Measurements from ENCODE around the gene XPOT.
"Not testable (repeated sequence)": the region's sequence is repeated elsewhere in the genome, so short reads cannot be mapped to it uniquely, and the experiment has no call there.

XPOT gene, protein sequence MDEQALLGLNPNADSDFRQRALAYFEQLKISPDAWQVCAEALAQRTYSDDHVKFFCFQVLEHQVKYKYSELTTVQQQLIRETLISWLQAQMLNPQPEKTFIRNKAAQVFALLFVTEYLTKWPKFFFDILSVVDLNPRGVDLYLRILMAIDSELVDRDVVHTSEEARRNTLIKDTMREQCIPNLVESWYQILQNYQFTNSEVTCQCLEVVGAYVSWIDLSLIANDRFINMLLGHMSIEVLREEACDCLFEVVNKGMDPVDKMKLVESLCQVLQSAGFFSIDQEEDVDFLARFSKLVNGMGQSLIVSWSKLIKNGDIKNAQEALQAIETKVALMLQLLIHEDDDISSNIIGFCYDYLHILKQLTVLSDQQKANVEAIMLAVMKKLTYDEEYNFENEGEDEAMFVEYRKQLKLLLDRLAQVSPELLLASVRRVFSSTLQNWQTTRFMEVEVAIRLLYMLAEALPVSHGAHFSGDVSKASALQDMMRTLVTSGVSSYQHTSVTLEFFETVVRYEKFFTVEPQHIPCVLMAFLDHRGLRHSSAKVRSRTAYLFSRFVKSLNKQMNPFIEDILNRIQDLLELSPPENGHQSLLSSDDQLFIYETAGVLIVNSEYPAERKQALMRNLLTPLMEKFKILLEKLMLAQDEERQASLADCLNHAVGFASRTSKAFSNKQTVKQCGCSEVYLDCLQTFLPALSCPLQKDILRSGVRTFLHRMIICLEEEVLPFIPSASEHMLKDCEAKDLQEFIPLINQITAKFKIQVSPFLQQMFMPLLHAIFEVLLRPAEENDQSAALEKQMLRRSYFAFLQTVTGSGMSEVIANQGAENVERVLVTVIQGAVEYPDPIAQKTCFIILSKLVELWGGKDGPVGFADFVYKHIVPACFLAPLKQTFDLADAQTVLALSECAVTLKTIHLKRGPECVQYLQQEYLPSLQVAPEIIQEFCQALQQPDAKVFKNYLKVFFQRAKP

DNA sequence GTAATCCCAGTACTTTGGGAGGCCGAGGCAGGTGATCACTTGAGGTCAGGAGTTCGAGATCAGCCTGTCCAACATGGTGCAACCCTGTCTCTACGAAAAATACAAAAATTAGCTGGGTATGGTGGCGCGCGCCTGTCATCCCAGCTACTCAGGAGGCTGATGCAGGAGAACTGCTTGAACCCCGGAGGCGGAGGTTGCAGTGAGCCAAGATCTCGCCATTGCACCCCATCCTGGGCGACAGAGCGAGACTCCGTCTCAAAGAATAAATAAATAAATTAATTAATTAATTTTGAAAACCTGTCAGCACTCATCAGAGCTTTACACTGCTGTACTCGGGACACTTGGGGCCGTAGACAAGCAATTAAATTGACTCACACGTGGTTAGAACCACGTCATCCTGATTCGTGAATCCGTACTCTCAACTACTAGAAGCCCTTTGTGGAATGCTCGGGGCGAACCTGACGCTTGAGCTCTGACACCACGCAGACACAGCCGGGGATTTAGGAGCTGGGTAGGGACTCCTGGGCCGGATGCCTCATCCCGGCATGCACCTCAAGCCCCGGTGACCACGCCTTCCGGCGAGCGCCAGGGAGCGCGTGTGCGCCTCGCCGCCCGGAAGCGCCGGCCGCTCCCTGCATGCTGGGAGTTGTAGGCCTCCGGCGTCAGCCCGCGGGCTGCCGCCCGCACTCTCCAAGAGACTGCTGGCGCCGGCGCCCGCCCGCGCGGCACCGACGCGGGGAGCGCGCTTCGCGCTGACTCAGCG, at the start of gene XPOT:
XPOT (plus strand) TSS at position 686 of the 763 bp plus-strand sequence. CDS start 5,644 bp downstream, outside the sequence.
- peak; percentile 71 to 80 for DNase-seq (ENCODE audit: low read depth in 2 of 2, low spot score in 1 of 2)

DNA sequence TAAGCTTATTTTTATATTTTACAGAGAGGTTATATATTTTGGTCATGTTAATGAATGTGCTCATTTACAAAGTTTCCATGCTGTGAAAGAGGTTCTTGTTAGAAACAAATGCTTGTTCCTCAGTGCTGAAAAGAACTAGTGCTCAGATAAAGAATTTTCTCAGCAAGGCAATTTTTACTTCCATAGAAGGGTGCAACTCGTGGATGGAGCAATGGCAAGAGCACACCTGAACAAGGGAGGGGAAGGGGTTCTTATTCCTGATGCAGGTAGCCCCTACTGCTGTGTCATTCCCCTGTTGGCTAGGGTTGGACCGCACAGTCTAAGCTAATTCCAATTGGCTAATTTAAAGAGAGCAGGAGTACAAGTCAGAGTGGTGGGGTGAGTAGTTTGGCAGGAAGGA, 48.0 kb upstream of the XPOT start:
- not testable (repeated sequence) for DNase-seq (ENCODE audit: low read depth in 2 of 2, low spot score in 1 of 2)

DNA sequence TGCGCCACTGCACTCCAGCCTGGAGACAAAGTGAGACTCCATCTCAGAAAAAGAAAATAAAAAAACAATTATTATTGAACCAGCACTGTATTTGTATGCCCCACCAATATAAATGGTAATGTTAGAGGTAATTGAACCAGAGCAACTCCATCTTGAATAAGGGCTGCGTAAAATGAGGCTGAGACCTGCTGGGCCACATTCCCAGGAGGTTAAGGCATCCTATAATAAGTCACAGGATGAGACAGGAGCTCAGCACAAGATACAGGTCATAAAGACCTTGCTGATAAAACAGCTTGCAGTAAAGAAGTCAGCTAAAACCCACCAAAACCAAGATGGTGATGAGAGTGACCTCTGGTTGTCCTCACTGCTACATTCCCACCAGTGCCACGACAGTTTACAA, 43.0 kb upstream of the XPOT start:
- not testable (repeated sequence) for DNase-seq (ENCODE audit: low read depth in 2 of 2, low spot score in 1 of 2)

DNA sequence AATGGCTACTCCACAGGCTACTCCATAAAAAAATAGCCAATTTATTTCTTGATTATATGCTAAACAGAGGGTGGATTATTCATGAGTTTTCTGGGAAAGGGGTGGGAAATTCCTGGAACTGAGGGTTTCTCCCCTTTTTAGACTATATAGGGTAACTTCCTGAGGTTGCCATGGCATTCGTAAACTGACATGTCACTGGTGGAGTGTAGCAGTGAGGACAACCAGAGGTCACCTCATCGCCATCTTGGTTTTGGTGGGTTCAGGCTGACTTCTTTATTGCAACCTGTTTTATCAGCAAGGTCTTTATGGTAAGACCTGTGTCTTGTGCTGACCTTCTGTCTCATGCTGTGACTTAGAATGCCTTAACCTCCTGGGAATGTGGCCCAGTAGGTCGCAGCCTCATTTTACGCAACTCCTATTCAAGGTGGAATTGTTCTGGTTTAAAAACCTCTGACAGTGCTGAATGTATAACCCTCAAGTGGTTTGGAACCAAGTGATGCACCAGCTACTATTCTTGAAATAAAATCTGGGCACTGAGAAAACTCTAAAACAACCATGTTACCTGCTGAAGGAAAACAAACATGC, 41.4 kb upstream of the XPOT start:
- DNase-seq (ENCODE audit: low read depth in 2 of 2, low spot score in 1 of 2), result no peak

DNA sequence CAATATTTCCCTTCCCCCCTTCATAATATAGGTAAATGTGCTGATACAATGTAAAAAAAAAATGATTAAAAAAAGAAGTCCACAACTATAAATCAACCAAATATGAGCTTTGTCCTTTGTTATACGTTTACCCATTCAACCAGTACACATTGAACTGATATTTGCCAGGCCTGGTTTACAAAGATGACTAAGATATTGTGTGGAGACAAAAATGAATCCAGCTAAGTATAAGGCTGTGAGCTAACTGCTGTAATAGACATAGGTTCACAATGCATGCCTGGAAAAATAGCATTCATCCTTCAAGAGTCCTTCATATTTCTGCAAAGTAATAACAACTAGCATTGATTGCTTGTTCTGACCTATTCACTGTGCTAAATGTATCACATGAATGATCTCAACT, 20.5 kb upstream of the XPOT start:
- DNase-seq (ENCODE audit: low read depth in 2 of 2, low spot score in 1 of 2), result no peak

DNA sequence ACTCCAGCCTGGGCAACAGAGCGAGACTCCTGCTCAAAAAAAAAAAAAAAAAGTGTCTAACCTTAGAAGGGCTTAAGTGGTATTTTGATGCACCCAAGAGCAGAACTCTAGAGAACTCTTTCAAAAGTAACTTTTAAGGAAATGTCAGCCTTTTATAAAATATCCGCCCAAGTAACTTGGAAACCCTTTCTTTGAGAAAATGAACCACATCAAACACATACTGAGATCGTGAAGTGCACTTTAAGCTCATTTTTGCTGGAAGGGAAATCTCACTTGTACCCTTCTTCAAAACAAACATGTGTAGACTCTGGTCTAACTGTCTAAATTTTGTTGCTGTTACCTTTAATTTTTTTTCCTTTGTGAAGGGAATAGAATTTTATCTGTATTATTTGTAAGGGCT, 19.2 kb upstream of the XPOT start:
- no peak for DNase-seq (ENCODE audit: low read depth in 2 of 2, low spot score in 1 of 2)

DNA sequence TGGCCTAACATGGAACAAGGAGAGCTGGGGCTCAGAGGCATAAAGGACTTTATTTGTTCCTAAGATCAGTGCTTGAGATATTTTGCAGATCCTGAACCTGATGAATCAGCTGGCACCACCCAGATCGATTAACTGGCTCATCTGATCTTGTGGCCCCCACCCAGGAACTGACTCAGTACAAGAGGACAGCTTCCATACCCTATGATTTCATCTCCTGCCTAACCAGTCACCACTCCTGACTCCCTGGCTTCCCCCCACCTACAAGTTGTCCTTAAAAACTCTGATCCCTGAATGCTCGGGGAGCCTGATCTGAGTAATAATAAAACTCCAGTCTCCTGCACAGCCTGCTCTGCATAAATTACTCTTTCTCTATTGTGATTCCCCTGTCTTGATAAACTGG, 18.7 kb upstream of the XPOT start:
- DNase-seq (ENCODE audit: low read depth in 2 of 2, low spot score in 1 of 2), result no peak

DNA sequence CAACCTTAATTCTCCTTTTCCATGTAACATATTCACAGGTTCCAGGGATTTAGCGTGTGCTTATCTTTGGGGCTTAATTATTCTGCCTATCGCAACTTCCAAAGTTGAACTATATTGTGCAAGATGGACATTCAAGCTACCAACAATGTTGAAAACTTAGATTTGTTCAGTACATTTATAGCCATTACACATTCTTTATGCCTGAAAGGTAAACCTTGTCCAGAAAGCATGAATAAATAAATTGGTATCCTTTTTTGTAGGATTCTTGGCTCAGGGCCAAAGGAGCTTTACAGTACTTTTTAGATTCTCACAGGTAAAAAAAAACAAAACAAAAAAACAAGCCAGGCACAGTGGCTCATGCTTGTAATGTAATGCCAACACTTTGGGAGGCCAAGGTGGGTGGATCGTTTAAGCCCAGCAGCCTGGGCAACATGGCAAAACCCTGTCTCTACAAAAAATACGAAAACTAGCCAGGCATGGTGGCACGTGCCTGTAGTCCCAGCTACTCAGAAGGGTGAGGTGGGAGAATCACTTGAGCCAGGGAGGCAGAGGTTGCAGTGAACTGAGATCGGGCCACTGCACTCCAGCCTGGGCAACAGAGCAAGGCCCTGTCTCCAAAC, 16.9 kb upstream of the XPOT start:
- DNase-seq (ENCODE audit: low read depth in 2 of 2, low spot score in 1 of 2), result no peak

DNA sequence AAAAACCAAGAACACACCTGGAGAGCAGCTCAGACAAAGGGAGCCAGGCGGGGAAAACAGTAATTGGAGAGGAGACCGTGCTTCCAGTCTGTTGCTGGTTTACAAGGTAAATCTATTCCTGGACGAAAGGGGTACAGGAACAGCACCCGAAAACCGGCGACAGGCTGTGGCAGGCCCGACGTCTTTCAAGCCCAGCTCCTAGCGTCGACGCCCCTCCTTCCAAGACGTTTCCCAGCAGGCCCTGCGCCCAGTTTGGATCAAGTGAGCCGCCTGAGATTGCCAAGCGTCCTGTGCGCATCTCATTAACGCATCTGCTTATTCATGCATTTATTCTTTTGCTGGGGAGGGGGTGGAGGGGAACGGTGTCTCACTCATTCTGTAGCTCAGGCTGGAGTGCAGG, 15.0 kb upstream of the XPOT start:
- DNase-seq (ENCODE audit: low read depth in 2 of 2, low spot score in 1 of 2), result no peak

DNA sequence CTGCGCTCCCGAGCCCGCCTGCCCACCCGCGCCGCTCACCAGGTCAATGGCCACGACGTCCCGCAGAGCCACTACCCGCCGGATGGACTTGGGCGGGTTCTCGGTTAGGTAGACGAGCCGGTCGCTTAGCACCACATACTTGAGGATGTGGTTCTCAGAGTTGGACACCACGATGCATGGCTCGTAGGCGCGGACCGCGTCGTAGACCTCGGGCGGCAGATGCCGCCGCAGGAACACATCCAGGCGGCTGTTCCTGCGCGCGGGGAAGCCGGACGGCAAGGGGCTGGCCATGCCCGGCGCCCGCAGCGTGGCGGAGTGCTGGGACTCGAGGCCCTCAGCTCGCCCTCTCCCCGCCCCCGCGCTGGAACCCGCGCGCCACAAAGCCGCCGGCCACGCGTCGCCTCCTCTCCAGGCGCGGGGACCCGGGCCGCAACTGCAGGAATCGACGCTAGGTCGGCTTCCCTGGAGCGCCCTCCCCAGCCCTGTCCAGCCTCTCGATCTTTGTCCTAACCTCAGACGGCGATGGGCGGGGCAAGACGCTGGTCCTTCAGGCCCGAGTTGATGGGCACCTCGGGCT, 13.8 kb upstream of the XPOT start, which contains the start of gene C12orf56:
C12orf56 (minus strand) TSS at position 484 of the 577 bp plus-strand sequence; CDS start at position 291, 193 bp downstream.
- DNase-seq (ENCODE audit: low read depth in 2 of 2, low spot score in 1 of 2), result no peak

DNA sequence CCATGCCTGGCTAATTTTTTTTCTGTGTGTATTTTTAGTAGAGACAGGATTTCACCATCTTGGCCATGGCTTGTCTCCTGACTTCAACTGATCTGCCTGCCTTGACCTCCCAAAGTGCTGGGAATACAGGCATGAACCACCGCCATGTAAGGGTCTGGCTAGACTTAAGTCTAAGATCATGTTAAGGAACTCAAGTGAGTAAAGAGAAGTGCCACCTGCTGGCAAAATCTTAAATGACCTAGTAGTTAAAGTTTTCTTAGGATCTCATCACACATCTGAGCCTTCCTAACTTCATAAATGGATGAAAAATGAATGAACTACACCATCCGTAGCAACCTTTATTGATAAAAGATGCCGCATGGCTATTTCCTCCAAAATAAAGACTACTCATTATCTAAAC, 12.0 kb upstream of the XPOT start:
- DNase-seq (ENCODE audit: low read depth in 2 of 2, low spot score in 1 of 2), result no peak

DNA sequence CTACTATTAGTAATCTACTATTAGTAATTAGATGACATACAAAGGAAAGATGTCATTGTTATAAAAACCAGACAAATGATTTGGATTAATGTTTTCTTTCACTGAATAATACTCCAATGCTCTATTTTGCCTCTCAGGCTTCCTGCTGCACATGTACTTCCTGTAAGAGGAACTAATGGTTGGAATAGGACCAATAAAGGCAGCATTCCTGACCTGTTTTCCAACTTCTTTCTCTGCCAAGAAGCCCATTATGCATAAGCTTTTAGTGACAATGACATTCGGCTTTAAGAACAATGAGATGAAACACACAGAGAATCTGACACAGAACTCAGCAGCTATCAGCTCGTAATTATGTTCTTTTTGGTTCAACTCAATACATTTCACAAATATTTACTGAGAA, 8.5 kb upstream of the XPOT start:
- no peak for DNase-seq (ENCODE audit: low read depth in 2 of 2, low spot score in 1 of 2)

DNA sequence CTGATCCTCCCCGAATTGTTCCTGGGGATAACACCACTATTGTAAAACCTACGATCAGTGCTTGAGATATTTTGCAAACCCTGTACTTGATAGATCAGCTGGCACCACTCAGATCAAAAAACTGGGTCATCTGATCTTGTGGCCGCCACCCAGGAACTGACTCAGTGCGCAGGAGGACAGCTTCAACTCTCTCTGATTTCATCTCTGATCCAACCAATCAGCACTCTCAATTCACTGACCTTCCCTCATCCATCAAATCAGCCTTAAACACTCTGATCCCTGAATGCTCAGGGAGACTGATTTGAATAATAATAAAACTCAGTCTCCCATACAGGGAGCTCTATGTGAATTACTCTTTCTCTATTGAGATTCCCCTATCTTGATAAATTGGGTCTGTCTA, 4.2 kb upstream of the XPOT start:
- DNase-seq (ENCODE audit: low read depth in 2 of 2, low spot score in 1 of 2), result no peak

DNA sequence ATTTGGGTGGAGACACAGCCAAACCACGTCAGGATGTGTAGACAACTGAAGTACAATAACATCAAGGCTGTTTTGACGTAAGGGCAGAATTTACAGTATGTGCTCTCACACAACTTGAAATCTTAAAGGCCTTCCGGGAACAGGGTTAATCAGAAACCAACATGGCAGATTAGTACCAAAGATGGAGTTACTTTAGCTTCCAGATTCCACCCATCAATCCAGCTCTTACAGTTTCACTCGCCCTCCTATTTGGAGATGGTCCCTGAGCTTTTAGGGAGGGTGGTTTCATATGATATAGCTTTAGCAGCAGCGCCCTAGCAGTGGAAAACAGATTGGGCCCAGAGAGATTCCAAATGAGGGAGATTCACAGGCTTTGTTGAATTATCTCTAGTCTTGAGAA, 2.0 kb upstream of the XPOT start:
- DNase-seq (ENCODE audit: low read depth in 2 of 2, low spot score in 1 of 2), result no peak

DNA sequence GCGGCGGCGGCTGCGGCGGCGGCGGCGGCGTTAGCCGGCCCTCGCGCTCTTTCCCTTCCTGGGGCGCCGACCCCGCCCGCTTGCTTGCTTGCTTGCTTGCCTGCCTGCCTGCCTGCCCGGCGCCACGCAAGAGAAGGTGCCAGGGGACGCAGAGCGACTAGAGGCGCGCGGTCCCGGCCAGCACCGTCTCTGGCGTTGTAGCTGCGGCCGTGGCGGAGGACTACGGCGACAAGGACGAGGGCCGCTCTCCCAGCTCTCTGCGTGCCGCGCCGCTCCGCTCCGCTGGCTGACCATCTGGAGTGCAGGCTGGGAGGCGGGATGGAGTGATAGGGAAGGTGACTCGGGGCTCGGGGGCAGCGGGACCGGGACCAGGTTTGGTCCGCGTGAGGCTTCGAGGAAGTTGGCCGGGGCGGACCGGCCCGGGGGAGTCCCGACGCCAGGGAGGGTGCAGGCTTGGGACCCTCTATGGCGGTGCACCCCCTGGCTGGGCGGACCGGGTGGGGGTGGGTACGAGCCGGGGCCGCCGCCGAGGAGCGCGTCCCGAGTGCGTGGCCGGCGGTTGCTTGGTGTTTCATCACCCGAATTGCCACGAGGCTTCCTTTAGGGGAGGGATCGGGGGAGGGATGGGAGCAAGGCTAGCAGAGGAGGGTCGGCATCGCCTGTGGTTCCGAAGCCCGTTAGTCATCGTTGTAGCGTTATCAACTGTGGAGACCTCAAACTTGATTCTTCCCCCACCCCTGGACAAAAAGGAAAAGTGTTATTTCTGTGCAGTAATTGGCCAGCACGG, 471 bp downstream of the XPOT start:
- DNase-seq (ENCODE audit: low read depth in 2 of 2, low spot score in 1 of 2), result peak in 1 of 2 donors; percentile 21

DNA sequence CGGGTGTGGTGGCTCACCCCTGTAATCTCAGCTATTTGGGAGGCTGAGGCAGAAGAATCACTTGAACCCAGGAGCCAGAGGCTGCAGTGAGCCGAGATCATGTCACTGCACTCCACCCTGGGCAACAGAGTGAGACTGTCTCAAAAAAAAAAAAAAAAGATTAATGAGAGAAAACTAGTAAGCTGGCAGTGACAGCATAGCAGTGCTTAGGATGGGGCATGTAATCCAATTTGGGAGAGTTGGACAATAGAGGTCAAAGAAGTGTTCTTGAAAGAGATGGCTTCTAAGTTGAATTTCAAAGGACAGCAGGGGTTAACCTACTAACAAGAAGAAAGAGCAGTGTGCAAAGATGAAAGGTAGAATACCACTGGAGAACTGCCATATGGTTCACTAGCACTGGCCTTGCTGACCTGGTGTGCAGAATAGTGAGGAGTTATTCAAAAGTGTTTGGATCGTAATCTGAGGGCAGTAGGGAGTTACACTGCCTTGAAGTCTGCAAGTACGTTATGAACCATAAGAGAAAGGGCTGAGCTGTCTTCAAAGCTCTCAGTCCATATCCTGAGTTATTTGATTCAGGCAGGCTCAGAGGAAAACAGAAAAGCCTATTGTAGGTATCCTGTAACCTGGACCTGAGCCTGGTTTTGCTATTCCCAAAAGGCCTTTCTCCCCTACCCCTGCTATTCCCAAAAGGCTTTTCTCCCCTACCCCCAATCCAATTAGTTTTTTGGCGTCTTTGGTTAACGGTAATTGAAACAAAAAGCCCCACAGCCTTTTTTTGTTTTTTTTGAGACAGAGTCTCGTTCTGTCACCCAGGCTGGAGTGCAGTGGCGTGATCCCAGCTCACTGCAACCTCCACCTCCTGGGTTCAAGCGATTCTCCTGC, 3.4 kb downstream of the XPOT start:
- no peak for DNase-seq (ENCODE audit: low read depth in 2 of 2, low spot score in 1 of 2)

DNA sequence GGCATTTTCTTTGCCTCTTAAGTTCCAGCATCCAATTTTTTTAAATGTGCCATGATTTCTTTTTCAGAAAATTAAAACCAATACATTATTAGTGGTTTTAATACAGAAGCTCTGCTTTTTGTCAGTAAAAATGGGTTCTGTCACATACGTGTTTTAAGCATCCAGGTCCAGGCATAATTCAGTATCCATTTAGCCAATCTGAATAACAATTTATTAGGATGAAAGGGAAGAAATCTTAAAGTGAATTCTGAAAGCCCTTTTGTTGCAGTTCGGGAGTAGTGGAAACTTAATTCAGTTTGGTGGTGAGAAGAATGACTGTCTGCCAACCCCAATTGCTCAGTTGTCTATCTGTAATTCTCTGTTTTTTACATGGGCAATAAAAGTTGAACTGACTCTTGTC, 7.2 kb downstream of the XPOT start:
- no peak for DNase-seq (ENCODE audit: low read depth in 2 of 2, low spot score in 1 of 2)

DNA sequence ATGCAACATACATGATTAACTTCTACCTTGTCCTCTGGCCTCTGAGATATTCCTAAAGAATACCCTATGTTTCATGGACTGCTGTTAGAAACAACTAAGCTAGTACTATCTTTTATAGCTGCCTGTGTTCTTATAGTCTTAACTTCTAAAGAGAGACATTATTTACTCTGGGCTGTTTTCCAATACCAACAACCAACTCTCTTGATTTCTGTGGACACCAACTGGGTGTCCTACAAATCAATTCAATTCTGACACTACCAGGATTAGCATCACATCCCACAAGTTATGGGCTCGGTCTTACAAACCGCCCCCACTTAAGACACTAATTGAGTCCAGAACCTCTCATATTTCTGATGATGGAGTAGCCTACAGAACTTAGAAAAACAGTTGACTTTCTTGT, 8.3 kb downstream of the XPOT start:
- DNase-seq (ENCODE audit: low read depth in 2 of 2, low spot score in 1 of 2), result no peak

Measured in stimulated activated CD8-positive, alpha-beta memory T cell treated with anti-CD3 and anti-CD28 coated beads, Interleukin-4, amount 100 ng/mL, for 1 hour (primary cell).